Sigmoid colon (tissue), 4 donors: Measurements from ENCODE around the gene CDKN1A.

ENCODE experiments used
- POLR2AphosphoS5 ChIP-seq, 4 donors: sonication (generic); formaldehyde crosslinking; IDR thresholded peaks; one replicate each; pipeline ENCODE4 v1.6.1; 2017; ENCODE audit warnings: antibody characterized with exemption in 4 of 4
- TF ChIP-seq, protein P1 (sequence below), 4 experiments: fragments of 450-650 bp in 3 of 4; fragments of 200-600 bp in 1 of 4; IDR thresholded peaks; one replicate each; pipeline ENCODE4 v1.5.1; 2016 to 2019; ENCODE audit warnings: antibody characterized with exemption in 4 of 4, mild to moderate bottlenecking in 3 of 4, moderate library complexity in 2 of 4

DNA sequence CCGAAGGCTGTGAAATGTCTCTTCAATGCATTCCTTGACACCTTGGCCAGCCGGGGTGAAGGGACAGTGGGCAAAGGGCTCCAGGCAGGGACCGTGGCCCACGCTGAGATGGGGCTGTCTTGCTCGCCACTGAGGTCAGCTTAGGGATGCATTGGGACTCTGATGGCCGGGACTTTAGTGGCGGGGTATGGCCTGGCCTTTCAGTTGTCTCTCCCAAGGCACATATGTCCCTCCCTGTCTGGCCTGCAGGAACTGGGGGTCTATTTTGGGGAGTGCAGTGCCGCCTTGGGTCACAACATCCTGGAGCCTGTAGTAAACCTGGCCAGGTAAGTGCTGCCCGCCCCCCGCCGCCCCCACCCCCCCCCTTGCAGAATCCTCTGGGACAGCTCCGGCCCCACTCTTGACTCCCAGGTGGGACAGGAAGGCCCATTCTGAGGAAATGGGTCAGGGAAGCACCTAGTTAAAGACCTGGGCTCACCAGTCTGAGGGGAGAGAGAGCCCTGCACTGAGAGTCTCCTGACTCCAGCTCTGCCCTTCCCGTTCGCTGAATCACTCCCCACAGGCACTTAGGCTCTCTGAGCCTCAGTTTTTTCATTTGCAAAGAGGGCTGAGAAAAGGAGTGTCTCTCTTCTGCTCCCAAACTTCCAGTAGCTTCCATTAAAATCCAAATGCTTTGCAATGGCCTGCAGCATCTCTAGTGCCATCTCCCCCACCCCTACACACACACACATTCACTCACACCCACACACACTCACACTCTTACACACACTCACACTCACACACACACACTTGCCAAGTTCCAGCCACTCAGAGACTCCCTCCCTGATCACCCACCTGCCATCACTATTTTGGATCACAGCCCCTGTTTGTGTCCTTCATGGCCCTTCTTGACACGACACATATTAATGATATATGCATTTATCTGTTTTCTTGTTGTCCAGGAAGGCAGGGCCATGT, 52.2 kb downstream of the CDKN1A start:
- TF ChIP-seq, protein P1, sequence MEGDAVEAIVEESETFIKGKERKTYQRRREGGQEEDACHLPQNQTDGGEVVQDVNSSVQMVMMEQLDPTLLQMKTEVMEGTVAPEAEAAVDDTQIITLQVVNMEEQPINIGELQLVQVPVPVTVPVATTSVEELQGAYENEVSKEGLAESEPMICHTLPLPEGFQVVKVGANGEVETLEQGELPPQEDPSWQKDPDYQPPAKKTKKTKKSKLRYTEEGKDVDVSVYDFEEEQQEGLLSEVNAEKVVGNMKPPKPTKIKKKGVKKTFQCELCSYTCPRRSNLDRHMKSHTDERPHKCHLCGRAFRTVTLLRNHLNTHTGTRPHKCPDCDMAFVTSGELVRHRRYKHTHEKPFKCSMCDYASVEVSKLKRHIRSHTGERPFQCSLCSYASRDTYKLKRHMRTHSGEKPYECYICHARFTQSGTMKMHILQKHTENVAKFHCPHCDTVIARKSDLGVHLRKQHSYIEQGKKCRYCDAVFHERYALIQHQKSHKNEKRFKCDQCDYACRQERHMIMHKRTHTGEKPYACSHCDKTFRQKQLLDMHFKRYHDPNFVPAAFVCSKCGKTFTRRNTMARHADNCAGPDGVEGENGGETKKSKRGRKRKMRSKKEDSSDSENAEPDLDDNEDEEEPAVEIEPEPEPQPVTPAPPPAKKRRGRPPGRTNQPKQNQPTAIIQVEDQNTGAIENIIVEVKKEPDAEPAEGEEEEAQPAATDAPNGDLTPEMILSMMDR (IDR thresholded peaks at IDR 0.05): no peak
- TF ChIP-seq POLR2AphosphoS5 (IDR thresholded peaks at IDR 0.05): no peak
